NCI-H774 (cell line): ENCODE results near the gene PCMTD2.
"Not testable (repeated sequence)": the region's sequence is repeated elsewhere in the genome, so short reads cannot be mapped to it uniquely, and the experiment has no call there.

Source experiments
- DNase-seq: peaks from one replicate; lab custom pipeline; 2025; lab: John Stamatoyannopoulos, UW

PCMTD2 gene

DNA sequence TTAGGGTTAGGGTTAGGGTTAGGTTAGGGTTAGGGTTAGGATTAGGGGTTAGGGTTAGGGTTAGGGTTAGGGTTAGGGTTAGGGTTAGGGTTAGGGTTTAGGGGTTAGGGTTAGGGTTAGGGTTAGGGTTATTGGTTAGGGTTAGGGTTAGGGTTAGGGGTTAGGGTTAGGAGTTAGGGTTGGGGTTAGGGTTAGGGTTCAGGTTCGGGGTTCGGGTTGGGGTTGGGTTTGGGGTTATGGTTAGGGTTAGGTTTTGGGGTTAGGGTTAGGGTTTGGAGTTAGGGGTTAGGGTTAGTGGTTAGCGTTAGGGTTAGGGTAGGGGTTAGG lies 31.7 kb downstream of the PCMTD2 start:
- DNase-seq: not testable (repeated sequence)

DNA sequence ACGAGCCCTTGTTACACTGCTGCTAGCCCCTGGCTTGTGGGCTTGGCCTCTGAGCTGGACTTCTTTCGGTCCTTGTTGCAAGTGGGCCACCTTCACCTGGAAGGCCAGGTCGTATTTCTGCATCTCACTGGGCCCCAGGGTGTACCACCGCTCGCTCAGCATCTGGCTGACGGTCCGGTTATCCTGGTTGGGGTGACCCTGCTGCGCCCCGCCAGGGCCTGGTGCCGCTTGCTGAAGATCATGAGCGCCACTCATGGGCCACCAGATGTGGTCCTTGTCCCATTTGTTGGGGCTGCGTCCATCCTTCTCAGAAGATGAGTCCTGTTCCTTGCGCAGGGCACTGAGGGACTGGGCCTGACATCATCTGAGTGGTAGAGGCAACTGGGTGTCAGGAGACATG lies 36.6 kb downstream of the PCMTD2 start:
- DNase-seq: not testable (repeated sequence)

DNA sequence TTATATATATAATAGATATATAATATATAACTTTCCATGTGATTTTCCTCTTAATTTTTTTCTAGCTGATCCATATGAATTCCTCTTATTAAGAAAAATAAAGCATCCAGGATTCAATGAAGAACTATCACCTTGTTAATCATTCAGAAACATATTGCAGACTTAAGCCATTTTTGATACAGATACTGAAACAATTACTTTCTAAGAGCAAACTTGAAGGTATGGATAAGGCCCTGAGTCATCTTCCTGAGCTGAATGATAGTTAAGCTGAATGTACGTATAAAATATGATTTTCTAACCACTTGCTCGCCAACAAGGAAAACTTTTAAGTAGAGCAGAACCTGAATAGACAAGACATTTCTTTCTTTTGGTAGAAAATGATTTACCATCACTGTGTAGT lies 47.5 kb downstream of the PCMTD2 start:
- DNase-seq: not testable (repeated sequence)

DNA sequence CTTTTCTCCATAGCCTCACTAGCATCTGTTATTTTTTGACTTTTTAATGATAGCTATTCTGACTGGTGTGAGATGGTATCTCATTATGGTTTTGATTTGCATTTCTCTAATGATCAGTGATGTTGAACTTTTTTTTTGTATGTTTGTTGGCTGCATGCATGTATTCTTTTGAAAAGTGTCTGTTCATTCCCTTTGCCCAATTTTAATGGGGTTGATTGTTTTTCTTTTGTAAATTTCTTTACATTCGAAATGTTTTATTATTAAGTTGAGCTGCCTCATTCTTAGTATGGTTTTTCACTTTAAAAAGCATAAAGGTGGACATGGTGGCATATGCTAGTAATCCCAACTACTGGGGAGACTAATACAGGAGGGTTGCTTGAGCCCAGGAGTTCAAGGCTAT lies 58.2 kb downstream of the PCMTD2 start:
- DNase-seq: not testable (repeated sequence)

DNA sequence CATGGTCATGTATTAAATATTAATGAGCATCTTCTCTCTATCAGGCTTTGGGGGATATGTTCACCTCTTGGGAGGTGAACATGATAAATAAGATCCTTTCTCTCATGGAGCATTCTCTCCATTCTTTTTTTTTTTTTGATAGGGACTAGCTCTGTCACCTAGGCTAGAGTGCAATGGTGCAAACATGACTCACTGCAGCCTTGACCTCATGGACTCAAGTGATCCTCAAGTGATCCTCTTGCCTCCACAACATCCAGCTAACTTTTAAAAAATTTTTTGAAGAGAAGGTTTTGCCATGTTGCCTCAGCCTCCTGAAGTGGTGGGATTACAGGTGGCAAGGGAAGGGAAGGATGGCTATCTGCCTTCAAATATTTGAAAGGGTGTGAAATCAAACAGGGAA lies 59.8 kb downstream of the PCMTD2 start:
- DNase-seq: not testable (repeated sequence)

DNA sequence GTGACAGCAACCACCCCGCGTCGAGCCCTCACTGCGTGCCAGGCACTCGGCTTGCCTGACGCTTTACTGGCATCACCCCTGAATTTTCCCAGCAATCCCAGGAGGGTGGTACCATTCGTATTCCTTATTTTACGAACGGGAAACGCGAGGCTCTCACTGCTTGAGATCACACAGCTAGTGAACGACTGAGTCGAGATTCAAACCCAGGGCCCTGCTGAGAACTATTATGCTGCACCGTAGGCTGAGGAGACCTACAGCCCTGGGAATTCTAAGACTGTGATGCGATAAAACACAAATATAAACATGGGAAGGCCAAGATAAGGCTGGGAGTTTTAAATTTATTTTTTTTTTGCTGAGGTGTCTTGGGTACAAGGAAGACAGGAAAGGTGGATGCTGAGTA lies 60.3 kb downstream of the PCMTD2 start:
- DNase-seq: not testable (repeated sequence)

DNA sequence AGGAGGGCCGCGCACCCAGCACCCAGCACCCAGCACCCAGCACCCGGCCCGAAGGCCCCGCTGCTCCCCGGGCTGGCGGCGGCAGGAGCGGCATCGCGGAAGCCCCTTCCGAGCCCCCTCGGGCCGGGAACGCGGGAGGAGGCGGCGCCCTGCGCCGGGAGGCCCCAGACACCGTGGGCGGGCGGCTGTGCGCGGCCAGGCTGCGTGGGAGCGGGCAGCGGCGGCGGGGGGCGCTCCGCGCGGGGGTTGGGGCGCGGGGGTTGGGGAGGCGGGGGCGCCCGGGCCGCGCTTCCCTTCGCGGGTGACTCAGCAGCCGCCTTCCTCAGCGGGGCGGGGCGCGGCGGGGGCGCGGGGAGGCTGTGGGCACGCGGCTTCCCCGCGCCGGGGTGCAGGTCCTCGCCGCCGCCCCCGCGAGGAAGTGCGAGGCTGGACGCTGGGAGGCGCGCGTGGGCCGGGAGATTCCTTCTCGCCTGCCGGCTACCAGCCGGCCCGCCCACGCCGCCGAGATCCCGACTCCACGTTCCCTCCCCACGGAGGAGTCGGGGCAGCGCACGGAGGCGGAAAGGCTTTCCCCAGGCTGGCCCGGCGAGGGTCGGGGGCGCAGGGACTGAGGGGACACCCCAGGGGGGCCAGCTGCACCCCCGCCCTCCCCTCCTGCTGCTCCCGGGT lies 61.0 kb downstream of the PCMTD2 start:
- not testable (repeated sequence) for DNase-seq

DNA sequence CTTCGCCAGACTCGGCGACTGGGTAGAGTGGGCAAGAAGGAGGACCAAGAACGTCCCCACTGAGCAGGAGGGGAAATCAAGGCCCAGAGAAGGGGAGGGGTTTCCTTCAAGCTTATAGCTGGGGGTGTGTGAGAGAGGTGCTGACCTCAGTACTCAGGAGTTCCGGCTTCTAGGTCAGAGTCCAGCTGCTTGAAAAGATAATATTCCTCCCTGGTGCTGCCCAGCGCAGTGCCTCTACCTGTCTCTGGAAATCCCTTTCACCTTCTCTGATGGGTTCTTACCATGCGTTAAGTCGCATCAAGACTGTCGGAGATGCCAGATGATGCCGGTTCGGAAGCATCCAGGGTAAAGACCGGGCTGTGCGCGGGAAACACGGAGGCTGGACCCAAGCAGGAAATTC lies 61.8 kb downstream of the PCMTD2 start:
- DNase-seq: not testable (repeated sequence)

DNA sequence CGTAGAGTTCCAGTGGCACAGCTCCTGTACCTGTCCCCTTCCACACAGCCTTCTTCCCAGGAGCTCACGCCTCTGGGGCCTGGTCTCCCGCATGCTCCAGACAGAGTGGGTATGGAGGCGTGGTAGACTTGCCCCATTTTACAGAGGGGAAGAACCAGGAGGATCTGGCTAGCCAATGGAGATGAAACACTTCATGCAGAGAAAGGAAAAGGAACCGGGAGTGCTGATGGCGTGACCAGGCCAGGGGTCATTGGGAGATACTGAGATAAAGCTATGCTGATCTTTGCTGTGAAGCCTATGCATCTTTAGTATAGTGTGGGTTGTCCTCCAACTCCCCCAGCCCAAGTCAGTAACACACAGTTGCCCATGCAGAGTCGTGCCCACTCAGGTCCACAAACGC lies 62.5 kb downstream of the PCMTD2 start:
- not testable (repeated sequence) for DNase-seq

DNA sequence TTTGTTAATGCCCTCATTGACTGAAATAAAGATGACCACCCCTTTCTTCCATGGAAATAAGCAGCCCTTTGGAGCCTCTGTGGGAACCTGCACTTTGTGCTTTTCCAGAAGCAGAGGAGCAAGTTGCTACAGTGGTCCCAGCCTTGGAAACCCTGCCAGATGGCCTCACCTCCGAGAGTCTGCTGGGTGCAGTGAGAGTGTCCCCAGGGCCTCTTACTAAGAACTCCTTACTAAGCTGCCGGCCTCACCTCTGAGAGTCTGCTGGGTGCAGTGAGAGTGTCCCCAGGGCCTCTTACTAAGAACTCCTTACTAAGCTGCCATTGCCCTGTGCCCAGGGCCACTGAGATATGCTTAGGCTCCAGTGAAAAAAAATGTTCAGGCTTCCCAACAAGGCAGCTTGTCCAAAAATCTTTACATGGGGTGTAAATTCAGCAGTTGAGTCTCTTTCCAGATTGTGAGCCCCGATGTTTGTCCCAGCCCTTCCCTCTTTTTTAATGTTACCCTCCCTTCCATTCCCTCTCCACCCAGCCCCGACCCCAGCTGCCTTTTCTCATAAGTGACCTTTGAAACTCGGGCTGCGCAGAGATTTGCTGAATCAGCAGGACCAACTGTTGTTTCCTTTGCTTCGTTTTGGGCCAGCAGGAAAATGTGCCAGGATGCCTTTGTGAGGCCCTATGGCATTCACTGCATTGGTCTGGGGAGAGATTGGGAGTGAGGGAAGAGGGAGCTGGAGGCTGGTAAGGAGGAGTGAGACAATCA lies 66.7 kb downstream of the PCMTD2 start:
- DNase-seq: not testable (repeated sequence)
